ENCODE measurements around the gene NAPG. TPM values are rescaled to one million over a fixed set of nuclear protein-coding genes. Genes with fewer than 3 reads are reported as not detected.
"Not testable (repeated sequence)": the region's sequence is repeated elsewhere in the genome, so short reads cannot be mapped to it uniquely, and the experiment has no call there.

Gene NAPG
- total RNA-seq, 1 donor from 2014 or later, result 25.1 TPM

- Histone ChIP-seq H3K36me3 (ENCODE audit: control insufficient read depth in 3 of 3, insufficient read depth in 3 of 3, low read length in 3 of 3) (no peaks in the 10 kb centered on the region), H3K4me1 (ENCODE audit: control insufficient read depth in 3 of 3, insufficient read depth in 3 of 3, low read length in 3 of 3) (no peaks in the 10 kb centered on the region)
These were observed 66.1 kb downstream of the NAPG start for GRCh38 chr18:10591896-10592295.

GRCh38 chr18:10593366-10594022 is 67.7 kb downstream of the NAPG start:
- H3K4me3 ChIP-seq (ENCODE audit: low read length in 3 of 3); H3K36me3 ChIP-seq (ENCODE audit: control insufficient read depth in 3 of 3, insufficient read depth in 3 of 3, low read length in 3 of 3); H3K4me1 ChIP-seq (ENCODE audit: control insufficient read depth in 3 of 3, insufficient read depth in 3 of 3, low read length in 3 of 3); H3K9me3 ChIP-seq (ENCODE audit: control insufficient read depth in 3 of 3, low read length in 3 of 3); H3K9ac ChIP-seq (ENCODE audit: low read depth in 1 of 3, low read length in 3 of 3); H3K27me3 ChIP-seq (ENCODE audit: control insufficient read depth in 3 of 3, insufficient read depth in 3 of 3, low read length in 3 of 3): not testable (repeated sequence)
- peak overlapping the region; percentile 54 for H3K27ac ChIP-seq (ENCODE audit: low read depth, low read length)

More at GRCh38 chr18:10591896-10592295, 66.1 kb downstream of the NAPG start:
- Histone ChIP-seq H3K4me3 (ENCODE audit: low read length in 3 of 3) (no peak overlapping the region), H3K9ac (ENCODE audit: low read depth in 1 of 3, low read length in 3 of 3) (no peak overlapping the region), H3K27ac (ENCODE audit: low read depth, low read length) (peak overlapping the region; percentile 12), H3K9me3 (ENCODE audit: control insufficient read depth in 3 of 3, low read length in 3 of 3) (no peaks in the 10 kb centered on the region), H3K27me3 (ENCODE audit: control insufficient read depth in 3 of 3, insufficient read depth in 3 of 3, low read length in 3 of 3) (no peaks in the 10 kb centered on the region)

- not testable (repeated sequence) for H3K36me3 ChIP-seq (ENCODE audit: control insufficient read depth in 3 of 3, insufficient read depth in 3 of 3, low read length in 3 of 3); H3K27me3 ChIP-seq (ENCODE audit: control insufficient read depth in 3 of 3, insufficient read depth in 3 of 3, low read length in 3 of 3); H3K4me1 ChIP-seq (ENCODE audit: control insufficient read depth in 3 of 3, insufficient read depth in 3 of 3, low read length in 3 of 3); H3K27ac ChIP-seq (ENCODE audit: low read depth, low read length); H3K9me3 ChIP-seq (ENCODE audit: control insufficient read depth in 3 of 3, low read length in 3 of 3); H3K9ac ChIP-seq (ENCODE audit: low read depth in 1 of 3, low read length in 3 of 3); H3K4me3 ChIP-seq (ENCODE audit: low read length in 3 of 3)
These were observed 70.1 kb downstream of the NAPG start for GRCh38 chr18:10595917-10596316.

- not testable (repeated sequence) for H3K4me1 ChIP-seq (ENCODE audit: control insufficient read depth in 3 of 3, insufficient read depth in 3 of 3, low read length in 3 of 3); H3K9me3 ChIP-seq (ENCODE audit: control insufficient read depth in 3 of 3, low read length in 3 of 3); H3K27ac ChIP-seq (ENCODE audit: low read depth, low read length); H3K36me3 ChIP-seq (ENCODE audit: control insufficient read depth in 3 of 3, insufficient read depth in 3 of 3, low read length in 3 of 3); H3K4me3 ChIP-seq (ENCODE audit: low read length in 3 of 3); H3K9ac ChIP-seq (ENCODE audit: low read depth in 1 of 3, low read length in 3 of 3); H3K27me3 ChIP-seq (ENCODE audit: control insufficient read depth in 3 of 3, insufficient read depth in 3 of 3, low read length in 3 of 3)
These were observed 71.9 kb downstream of the NAPG start for GRCh38 chr18:10597695-10598094.

- not testable (repeated sequence) for H3K27me3 ChIP-seq (ENCODE audit: control insufficient read depth in 3 of 3, insufficient read depth in 3 of 3, low read length in 3 of 3); H3K4me3 ChIP-seq (ENCODE audit: low read length in 3 of 3); H3K9me3 ChIP-seq (ENCODE audit: control insufficient read depth in 3 of 3, low read length in 3 of 3); H3K27ac ChIP-seq (ENCODE audit: low read depth, low read length); H3K4me1 ChIP-seq (ENCODE audit: control insufficient read depth in 3 of 3, insufficient read depth in 3 of 3, low read length in 3 of 3); H3K9ac ChIP-seq (ENCODE audit: low read depth in 1 of 3, low read length in 3 of 3); H3K36me3 ChIP-seq (ENCODE audit: control insufficient read depth in 3 of 3, insufficient read depth in 3 of 3, low read length in 3 of 3)
These were observed 74.9 kb downstream of the NAPG start for GRCh38 chr18:10600701-10601100.

Other genes starting within 250 kb of the NAPG start
- 2.6 TPM for gene APCDD1, start 71.4 kb upstream of the NAPG start, total RNA-seq

Measured in skeletal muscle tissue (tissue), 4 donors.